Mesodermal cell (in vitro differentiated cells): ENCODE results near the gene MARCHF10.

Source experiments
- H3K27ac ChIP-seq: 2 replicates; pipeline ENCODE4 v1.7.0; 2013; ENCODE audit warnings: mild to moderate bottlenecking, low read depth, low read length, moderate library complexity; ENCODE audit not compliant: severe bottlenecking
- H3K36me3 ChIP-seq: 2 replicates; pipeline ENCODE4 v1.7.1; 2013; ENCODE audit warnings: mild to moderate bottlenecking, low read length, moderate library complexity; ENCODE audit not compliant: control insufficient read depth, insufficient read depth
- H3K4me1 ChIP-seq: one replicate; pipeline ENCODE4 v1.7.1; 2013; ENCODE audit warnings: mild to moderate bottlenecking, low read length; ENCODE audit not compliant: insufficient read depth, control insufficient read depth, poor library complexity, severe bottlenecking
- H3K4me3 ChIP-seq: 2 replicates; pipeline ENCODE4 v1.7.0; 2013; ENCODE audit warnings: low read length, control low read depth, mild to moderate bottlenecking; ENCODE audit not compliant: insufficient read depth, poor library complexity, severe bottlenecking; ENCODE audit errors: extremely low read depth
- H3K9me3 ChIP-seq: 2 replicates; pipeline ENCODE4 v1.7.1; 2013; ENCODE audit warnings: mild to moderate bottlenecking, low read length, moderate library complexity; ENCODE audit not compliant: control insufficient read depth
- WGBS, 2 experiments: methylation state at CpG; one replicate each; pipeline ENCODE4 v1.1.5; 2013; ENCODE audit warnings: missing lambda C conversion rate in 2 of 2; ENCODE audit not compliant: insufficient coverage in 2 of 2; 5-methylcytosine and 5-hydroxymethylcytosine counted together

Gene MARCHF10

DNA sequence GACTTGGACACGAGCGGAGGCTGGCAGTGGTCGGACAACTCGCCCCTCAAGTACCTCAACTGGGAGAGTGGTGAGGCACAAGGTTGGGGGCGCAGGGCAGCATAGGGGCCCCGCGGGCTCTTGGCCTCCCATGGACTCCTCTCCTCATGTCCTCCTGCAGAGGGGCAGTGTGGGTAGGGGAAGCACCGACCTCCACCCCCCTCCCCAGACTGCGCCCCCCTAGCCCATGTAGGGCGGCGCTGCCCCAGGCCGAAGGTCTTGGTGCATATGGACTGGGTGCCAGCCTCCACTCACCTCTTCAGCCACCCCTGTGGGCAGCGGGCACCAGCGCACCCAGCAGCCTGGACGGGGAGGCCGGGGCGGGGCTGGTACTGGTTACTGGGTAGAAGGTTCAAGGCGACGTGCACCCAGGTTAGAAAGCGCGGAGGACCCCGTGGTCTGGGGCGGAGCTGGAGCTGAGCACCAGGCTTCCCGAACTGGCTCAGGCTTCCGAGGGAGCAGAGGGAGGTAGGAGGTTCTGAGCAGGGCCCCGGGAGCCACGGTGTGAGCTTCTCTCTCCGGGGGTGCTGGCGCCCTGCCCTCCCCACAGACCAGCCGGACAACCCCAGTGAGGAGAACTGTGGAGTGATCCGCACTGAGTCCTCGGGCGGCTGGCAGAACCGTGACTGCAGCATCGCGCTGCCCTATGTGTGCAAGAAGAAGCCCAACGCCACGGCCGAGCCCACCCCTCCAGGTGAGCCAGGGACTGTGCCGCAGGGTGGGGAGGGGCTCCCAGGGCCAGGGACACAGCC, 141.1 kb downstream of the MARCHF10 start:
- no peaks in the 10 kb centered on the region for H3K4me1 ChIP-seq
- 95% methylated on average over 26 to 33 of the region's 40 CpGs for WGBS, 2 experiments
- H3K36me3 ChIP-seq, result peaks cover 83% of the 10 kb centered on the region
- H3K27ac ChIP-seq, result no peak overlapping the region
- H3K4me3 ChIP-seq, result no peak overlapping the region
- no peaks in the 10 kb centered on the region for H3K9me3 ChIP-seq

DNA sequence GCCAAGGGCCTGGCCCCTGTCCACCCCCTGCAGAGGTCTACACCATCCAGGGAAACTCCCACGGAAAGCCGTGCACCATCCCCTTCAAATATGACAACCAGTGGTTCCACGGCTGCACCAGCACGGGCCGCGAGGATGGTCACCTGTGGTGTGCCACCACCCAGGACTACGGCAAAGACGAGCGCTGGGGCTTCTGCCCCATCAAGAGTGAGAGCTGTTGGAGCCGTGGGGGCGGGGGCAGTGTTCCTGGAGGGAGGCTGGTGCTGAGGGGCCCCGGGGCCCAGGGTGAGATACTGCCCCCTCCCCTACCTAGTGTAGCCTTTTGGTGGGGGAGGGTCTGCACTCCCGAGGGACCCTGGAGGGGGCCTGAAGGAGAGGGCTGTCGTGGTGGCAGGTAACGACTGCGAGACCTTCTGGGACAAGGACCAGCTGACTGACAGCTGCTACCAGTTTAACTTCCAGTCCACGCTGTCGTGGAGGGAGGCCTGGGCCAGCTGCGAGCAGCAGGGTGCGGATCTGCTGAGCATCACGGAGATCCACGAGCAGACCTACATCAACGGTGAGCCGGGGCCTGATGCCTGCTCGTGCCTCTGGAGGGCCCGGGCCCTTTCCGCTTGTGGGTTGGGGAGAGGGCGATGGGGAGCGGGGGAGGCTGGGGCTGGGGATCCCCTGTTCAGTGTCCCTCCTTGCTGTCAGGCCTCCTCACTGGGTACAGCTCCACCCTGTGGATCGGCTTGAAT, 141.9 kb downstream of the MARCHF10 start:
- Histone ChIP-seq H3K27ac (no peak overlapping the region), H3K4me1 (no peaks in the 10 kb centered on the region), H3K36me3 (peaks cover 79% of the 10 kb centered on the region), H3K4me3 (no peak overlapping the region), H3K9me3 (no peaks in the 10 kb centered on the region)
- WGBS, 2 experiments, result 88 to 91% methylated on average over 20 to 24 of the region's 30 CpGs

DNA sequence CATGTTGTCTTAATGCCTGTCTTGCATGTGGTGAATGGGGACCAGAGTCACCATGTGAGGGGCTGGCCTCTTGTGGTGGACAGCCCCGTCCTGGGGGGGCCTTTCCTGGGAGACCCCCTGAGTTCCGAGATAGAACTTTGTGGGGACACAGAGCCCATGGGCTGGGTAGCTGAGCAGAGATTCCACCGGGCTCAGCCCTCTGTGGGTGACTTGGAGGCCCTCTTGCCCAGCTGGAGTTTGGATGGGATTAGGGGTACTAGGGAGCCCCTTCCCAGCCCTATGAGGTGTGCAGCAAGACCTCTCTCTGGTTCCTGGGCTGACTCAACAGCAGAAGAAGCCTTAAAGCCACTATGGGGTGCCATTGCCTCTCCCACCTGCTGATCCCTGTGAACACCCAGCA, 142.5 kb downstream of the MARCHF10 start:
- 100% methylated on average over 2 to 3 of the region's 3 CpGs for WGBS, 2 experiments
- Histone ChIP-seq H3K36me3 (peaks cover 78% of the 10 kb centered on the region), H3K9me3 (peaks cover 3% of the 10 kb centered on the region)

DNA sequence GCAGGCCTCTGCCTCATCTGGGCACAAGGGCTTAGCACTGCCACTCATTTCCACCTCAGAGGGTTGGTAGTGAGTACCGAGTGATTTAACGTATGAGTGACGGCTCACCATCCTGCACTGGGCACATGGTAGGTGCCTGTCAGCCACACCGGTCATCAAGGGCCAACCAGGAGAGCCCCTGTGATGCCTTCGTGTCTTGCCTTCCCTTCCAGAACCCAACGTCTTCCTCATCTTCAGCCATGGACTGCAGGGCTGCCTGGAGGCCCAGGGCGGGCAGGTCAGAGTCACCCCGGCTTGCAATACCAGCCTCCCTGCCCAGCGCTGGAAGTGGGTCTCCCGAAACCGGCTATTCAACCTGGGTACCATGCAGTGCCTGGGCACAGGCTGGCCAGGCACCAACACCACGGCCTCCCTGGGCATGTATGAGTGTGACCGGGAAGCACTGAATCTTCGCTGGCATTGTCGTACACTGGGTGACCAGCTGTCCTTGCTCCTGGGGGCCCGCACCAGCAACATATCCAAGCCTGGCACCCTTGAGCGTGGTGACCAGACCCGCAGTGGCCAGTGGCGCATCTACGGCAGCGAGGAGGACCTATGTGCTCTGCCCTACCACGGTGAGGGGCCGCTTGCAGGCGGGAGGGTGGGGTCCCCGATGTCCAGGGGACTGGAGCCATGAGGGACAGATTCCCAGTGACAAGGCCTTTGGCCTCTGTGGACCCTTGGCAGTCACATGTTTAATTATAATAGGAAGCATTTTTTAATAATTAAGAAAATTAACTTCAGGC, 143.6 kb downstream of the MARCHF10 start:
- Histone ChIP-seq H3K9me3 (peaks cover 12% of the 10 kb centered on the region), H3K36me3 (peaks cover 80% of the 10 kb centered on the region), H3K4me3 (no peak overlapping the region), H3K27ac (no peak overlapping the region), H3K4me1 (no peaks in the 10 kb centered on the region)
- 94 to 99% methylated on average over 21 to 22 of the region's 25 CpGs for WGBS, 2 experiments

More for the DNA sequence above, 142.5 kb downstream of the MARCHF10 start:
- Histone ChIP-seq H3K4me1 (no peaks in the 10 kb centered on the region), H3K4me3 (no peak overlapping the region), H3K27ac (no peak overlapping the region)

DNA sequence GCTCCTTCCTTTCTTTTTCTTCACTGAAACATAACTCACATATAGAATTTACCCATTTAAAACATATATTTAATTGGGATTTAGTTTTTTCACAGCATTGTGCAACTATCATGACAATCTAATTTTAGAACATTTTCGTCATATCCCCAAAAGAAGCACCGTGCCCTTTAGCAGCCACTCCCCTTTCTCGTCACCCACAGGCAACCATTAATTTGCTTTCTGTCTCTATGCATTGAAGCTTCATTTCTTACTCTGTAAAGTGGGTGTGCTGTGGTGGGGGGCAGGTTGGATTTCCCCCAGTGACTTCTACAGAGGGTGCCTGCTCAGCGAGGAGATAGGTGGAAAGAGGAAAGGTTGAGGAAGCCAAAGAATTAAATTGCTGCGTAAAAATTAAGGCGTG, 144.8 kb downstream of the MARCHF10 start:
- 92 to 95% methylated on average over 3 of the region's 6 CpGs for WGBS, 2 experiments
- Histone ChIP-seq H3K27ac (no peak overlapping the region), H3K9me3 (peaks cover 18% of the 10 kb centered on the region), H3K4me1 (no peaks in the 10 kb centered on the region), H3K4me3 (no peak overlapping the region), H3K36me3 (peaks cover 83% of the 10 kb centered on the region)

DNA sequence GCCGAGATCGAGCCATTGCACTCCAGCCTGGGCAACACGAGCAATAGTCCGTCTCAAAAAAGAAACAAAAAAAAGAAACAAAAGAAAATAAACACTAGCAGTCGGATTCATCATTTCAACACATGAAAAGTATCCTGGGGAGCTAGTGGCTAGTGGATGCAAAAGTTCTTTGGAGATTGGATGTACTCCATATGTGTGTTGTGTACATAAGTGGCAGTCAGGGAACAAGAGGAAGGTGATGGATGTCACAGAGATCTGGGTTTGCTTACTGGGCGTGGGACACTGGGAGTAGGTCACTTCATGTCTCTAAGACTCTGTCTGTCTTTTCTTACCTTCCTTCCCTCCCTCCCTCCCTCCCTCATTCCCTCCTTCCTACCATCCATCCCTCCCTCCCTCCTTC, 145.3 kb downstream of the MARCHF10 start:
- 100% methylated on average over 3 of the region's 6 CpGs; no CpG with 5 or more reads in 1 of the 2 experiments for WGBS, 2 experiments

DNA sequence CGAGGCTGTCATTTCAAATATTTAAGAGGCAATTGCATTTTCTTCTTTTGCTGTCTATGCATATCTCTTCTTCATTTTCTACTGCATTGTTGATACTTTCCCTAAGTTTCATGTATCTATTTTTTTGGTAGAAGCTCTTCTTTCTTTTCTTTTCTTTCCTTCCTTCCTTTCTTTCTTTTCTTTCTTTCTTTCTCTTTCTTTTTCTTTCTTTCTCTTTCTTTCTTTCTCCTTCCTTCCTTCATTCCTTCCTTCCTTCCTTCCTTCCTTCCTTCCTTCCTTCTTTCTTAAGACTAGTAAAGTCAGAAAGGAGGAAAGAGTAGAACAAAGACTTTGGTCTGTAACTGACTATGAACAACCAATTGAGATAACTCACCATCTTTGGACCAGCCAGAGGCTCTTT, 146.8 kb downstream of the MARCHF10 start:
- WGBS, 2 experiments, result no CpG with 5 or more reads among the region's 1 CpG
- Histone ChIP-seq H3K4me1 (no peaks in the 10 kb centered on the region), H3K36me3 (peaks cover 86% of the 10 kb centered on the region), H3K9me3 (peaks cover 18% of the 10 kb centered on the region), H3K27ac (no peak overlapping the region), H3K4me3 (no peak overlapping the region)

More for the DNA sequence above, 145.3 kb downstream of the MARCHF10 start:
- Histone ChIP-seq H3K9me3 (peaks cover 18% of the 10 kb centered on the region), H3K4me3 (no peak overlapping the region), H3K27ac (no peak overlapping the region), H3K36me3 (peaks cover 85% of the 10 kb centered on the region), H3K4me1 (no peaks in the 10 kb centered on the region)

DNA sequence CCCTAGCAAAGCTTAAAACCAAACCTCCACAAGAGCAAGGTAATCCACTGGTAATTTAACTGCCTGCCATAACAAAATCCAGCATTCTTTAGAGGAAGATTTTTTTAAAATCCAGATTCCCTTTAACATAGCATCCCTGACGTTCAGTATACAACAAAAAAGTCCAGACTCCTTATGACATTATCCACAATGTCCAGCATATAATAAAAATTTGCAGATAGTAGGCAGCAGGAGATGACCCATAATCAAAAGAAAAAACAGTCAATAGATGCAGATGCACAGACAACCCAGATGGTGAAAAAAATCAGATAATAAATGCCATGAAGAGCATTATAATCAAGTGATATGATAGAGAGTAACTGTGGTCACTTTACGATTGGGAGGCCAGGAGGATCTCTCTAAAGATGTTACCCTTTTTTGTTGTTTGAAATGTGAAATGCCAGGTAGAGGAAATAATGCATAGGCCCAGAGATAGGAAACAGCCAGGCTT, 147.4 kb downstream of the MARCHF10 start:
- H3K36me3 ChIP-seq, result peaks cover 85% of the 10 kb centered on the region
- H3K27ac ChIP-seq, result no peak overlapping the region
- WGBS, 2 experiments, result 100% methylated on average over 1 of the region's 2 CpGs
- H3K9me3 ChIP-seq, result peaks cover 18% of the 10 kb centered on the region
- H3K4me3 ChIP-seq, result no peak overlapping the region
- H3K4me1 ChIP-seq, result peaks cover under 1% of the 10 kb centered on the region

DNA sequence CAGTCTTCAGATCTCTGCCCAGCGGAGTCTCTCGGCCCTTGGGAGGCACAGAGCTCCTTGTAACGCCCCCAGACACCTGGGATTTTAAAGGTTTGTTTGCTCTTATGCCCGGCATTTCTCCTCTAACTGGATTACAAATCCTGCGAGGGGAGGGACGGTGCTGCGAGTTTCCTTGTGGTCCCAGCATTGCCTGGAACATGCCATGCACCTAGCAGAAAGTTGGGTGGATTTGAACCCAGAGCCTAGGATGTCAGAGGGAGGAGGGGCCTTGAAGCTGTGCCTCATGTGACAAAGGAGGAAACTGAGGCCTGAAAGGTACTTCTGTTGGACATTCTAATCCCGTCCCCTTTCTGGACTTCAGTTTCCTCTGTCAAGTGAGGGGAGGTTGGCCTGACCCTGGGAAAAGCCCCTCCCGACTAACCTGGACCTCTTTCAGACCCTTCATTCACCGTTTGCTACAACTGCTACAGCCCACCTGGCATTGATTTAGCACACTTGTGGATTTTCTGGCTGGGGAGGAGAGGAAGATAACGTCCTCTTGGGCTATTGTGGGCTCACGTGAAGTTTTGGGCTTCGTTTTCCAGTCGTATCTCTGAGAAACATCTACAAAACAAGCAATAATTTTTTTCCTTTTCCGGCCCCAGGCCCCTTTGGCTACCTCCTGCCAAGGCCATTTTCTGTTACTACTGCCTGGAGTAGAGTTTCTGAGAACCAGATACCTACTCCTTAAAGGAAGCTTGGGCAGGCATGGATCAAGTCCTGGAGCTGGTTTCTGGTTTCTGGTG, 149.8 kb downstream of the MARCHF10 start:
- Histone ChIP-seq H3K27ac (no peak overlapping the region), H3K4me3 (no peak overlapping the region), H3K4me1 (peaks cover 18% of the 10 kb centered on the region), H3K36me3 (peaks cover 79% of the 10 kb centered on the region), H3K9me3 (peaks cover 18% of the 10 kb centered on the region)
- WGBS, 2 experiments, result 97 to 98% methylated on average over 6 to 10 of the region's 15 CpGs

DNA sequence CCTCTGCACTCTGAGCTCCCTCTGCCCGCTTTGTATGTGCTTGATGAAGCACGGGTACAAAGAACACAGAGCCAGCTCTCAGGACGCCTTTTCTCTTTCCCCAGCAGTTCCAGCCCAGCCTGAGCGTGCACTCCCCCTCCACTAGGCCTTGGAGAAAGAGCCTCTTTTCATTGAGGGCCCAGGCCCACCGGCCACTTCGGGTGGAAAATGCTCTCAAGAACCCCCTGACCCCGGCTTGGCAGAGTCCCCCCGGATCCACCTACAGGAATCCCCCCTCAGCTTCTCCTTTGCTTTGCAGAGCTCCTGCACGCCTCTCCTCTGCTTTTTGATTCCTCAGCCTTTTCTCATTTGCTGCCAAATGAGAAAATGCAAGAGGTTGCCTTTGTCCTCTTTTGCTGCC, 150.4 kb downstream of the MARCHF10 start:
- Histone ChIP-seq H3K27ac (no peak overlapping the region), H3K9me3 (peaks cover 18% of the 10 kb centered on the region), H3K36me3 (peaks cover 76% of the 10 kb centered on the region), H3K4me3 (no peak overlapping the region), H3K4me1 (peaks cover 22% of the 10 kb centered on the region)
- 90 to 96% methylated on average over 5 to 9 of the region's 9 CpGs for WGBS, 2 experiments
